ENCODE data around the gene PRDM13.
A peak's percentile ranks its signal among the peaks of the same experiment; 100 is the strongest.

PRDM13 gene

GRCh38 chr6:99606656-99607415, at the start of gene PRDM13:
PRDM13 (plus strand) TSS chr6:99606833; CDS start chr6:99607035, 202 bp downstream.
- TF ChIP-seq POLR2A (IDR thresholded peaks at IDR 0.05; ENCODE audit: low read length) (no peak), GATA1 (IDR thresholded peaks at IDR 0.05; ENCODE audit: low read depth, low read length) (no peak)
- DNase-seq: peak; percentile 24 to 32

GRCh38 chr6:99559057-99559456, 47.6 kb upstream of the PRDM13 start:
- TF ChIP-seq GATA1 (IDR thresholded peaks at IDR 0.05; ENCODE audit: low read depth, low read length): no peak
- no peak for DNase-seq

GRCh38 chr6:99560668-99561067, 46.0 kb upstream of the PRDM13 start:
- peak; percentile 17 to 44 for DNase-seq
- TF ChIP-seq GATA1 (IDR thresholded peaks at IDR 0.05; ENCODE audit: low read depth, low read length) (no peak), POLR2A (IDR thresholded peaks at IDR 0.05; ENCODE audit: low read length) (no peak)

DNA sequence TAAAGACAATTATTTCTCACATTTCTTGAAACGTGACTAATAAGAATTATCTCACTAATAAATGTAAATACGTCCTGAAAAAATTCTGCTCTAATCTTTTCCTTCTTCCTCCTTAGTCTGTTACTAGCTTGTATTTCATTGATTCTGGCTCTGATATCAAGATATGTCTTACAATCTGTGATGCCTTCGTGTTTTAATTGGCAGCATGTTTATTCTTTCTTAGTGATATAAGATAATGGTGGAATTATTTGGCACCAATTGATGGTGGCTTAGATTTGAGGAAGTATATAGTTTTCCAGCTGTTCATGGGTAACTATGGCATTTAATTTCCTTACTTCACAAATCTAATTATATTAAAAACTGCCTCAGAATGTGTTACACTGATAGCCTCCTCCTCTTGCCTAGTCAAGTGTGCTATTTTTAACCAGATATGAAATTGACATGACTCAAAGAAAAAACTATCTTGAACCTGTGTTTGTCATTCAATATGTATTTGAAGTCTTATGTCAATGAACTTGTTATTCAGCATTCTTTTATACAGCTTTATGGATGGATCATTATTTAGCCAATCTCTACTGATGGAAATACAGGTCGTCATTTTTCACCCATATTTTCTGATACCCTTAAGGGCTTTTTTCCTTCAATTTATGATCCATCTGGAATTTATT, 43.4 kb upstream of the PRDM13 start:
- TF ChIP-seq POLR2A (IDR thresholded peaks at IDR 0.05; ENCODE audit: low read length) (no peak), GATA1 (IDR thresholded peaks at IDR 0.05; ENCODE audit: low read depth, low read length) (no peak)
- DNase-seq: no peak

GRCh38 chr6:99568103-99568933, 38.3 kb upstream of the PRDM13 start, which contains the start of gene CCNC:
CCNC (minus strand) TSS chr6:99568660; CDS start chr6:99568527, 133 bp downstream.
- peak; percentile 92 to 94 for DNase-seq
- TF ChIP-seq POLR2A (IDR thresholded peaks at IDR 0.05; ENCODE audit: low read length) (peak; percentile 86), GATA1 (IDR thresholded peaks at IDR 0.05; ENCODE audit: low read depth, low read length) (no peak)

DNA sequence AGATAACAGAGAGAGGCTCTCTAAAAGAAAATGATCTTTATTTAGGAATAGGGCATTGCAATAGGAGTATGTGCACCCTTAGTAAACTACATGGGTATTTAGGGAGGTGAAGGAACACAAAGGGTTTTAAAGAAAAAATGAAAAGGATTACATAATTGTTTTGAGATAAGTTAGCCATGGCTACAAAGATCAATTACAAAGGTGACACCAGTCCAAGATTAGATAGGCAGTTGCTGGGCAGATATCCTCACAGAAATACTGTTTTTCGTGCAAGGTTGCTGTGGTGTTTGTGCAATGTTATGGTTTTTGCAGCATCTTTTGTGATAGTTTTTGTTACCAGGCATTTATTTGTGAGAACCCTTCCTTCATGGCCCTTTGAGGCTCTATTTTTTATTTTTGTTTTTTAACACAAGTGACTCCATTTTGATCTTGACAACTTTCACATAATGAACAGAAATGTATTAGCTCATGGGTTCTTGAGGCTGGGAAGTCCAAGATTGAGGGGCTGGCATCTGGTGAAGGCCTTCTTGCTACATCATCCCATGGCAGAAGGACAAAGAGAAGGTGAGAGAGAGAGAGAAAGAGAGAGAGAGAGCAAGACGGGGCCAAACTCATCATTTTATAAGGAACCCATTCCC, 32.5 kb upstream of the PRDM13 start:
- TF ChIP-seq GATA1 (IDR thresholded peaks at IDR 0.05; ENCODE audit: low read depth, low read length): no peak
- TF ChIP-seq POLR2A (IDR thresholded peaks at IDR 0.05; ENCODE audit: low read length): no peak
- DNase-seq: no peak

DNA sequence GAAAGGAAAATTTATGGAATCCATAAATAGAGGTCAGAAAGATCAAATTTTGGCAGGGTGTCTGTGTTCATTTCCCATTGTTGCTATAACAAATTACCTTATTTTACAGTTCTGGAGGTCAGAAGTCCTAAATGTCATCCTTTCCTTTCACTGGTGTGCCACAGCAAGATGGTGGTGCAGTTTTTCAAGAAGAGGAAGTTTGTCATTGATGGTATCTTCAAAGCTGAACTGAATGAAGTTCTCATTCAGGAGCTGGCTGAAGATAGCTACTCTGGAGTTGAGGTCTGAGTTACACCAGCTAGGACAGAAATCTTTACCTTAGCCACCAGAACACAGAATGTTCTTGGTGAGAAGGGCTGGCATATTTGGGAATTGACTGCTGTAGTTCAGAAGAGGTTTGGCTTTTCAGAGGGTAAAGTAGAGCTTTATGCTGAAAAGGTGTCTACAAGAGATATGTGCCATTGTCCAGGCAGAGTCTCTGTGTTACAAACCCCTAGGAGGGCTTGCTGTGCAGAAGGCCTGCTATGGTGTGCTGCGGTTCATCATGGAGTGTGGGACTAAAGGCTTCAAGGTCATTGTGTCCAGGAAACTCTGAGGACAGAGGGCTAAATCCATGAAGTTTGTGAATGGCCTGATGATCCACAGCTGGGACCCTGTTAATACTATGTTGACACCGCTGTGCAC, 30.9 kb upstream of the PRDM13 start:
- no peak for DNase-seq
- TF ChIP-seq POLR2A (IDR thresholded peaks at IDR 0.05; ENCODE audit: low read length) (no peak), GATA1 (IDR thresholded peaks at IDR 0.05; ENCODE audit: low read depth, low read length) (no peak)

DNA sequence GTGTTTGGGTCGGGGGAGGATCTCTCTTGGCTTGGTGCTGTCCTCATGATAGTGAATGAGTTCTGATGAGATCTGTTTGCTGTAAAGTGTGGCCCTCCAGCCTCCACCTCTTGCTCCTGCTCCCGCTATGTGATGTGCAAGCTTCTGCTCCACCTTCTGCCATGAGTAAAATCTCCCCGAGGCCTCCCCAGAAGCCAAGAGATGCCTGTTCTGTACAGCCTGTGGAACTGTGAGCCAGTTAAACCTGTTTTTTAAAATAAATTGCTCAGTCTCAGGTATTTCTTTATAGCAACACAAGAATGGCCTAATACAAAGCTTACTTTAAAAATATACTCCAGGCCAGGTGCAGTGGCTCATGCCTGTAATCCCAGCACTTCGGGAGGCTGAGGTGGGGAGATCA, 26.9 kb upstream of the PRDM13 start:
- TF ChIP-seq GATA1 (IDR thresholded peaks at IDR 0.05; ENCODE audit: low read depth, low read length) (no peak), POLR2A (IDR thresholded peaks at IDR 0.05; ENCODE audit: low read length) (no peak)
- DNase-seq: no peak

GRCh38 chr6:99587792-99588191, 18.8 kb upstream of the PRDM13 start:
- DNase-seq: no peak
- TF ChIP-seq GATA1 (IDR thresholded peaks at IDR 0.05; ENCODE audit: low read depth, low read length) (no peak), POLR2A (IDR thresholded peaks at IDR 0.05; ENCODE audit: low read length) (no peak)

GRCh38 chr6:99588618-99589289, 17.9 kb upstream of the PRDM13 start:
- peak; percentile 60 to 65 for DNase-seq
- TF ChIP-seq GATA1 (IDR thresholded peaks at IDR 0.05; ENCODE audit: low read depth, low read length): no peak
- no peak for TF ChIP-seq POLR2A (IDR thresholded peaks at IDR 0.05; ENCODE audit: low read length)

GRCh38 chr6:99589290-99589672, 17.4 kb upstream of the PRDM13 start:
- no peak for DNase-seq
- TF ChIP-seq POLR2A (IDR thresholded peaks at IDR 0.05; ENCODE audit: low read length) (no peak), GATA1 (IDR thresholded peaks at IDR 0.05; ENCODE audit: low read depth, low read length) (no peak)

DNA sequence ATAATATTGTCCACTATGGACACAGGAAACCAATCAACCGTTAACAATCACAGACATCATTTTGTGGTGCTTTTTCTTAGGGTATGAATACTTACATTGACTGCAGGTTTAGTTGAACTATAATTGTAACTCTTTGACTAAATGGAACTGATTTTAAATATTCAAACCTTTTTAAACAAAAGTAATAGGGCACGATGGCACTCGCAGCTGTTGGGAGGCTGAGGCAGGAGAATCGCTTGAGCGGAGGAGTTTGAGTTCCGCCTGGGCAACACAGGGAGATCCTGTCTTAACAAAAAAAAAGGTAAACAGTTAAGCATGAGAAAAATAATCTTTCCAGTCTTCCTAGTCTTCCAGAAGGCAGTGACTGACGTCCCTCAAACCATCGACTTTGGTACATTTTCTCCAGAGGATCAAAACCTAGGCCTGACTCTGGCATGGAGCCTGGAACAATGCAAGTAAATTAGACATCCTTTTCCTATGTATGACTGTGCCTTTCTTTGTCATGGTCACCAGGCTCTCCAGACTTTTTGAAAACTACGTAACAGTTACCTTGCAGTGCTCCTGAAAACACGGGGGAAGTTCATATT, 16.6 kb upstream of the PRDM13 start:
- no peak for TF ChIP-seq POLR2A (IDR thresholded peaks at IDR 0.05; ENCODE audit: low read length)
- TF ChIP-seq GATA1 (IDR thresholded peaks at IDR 0.05; ENCODE audit: low read depth, low read length): no peak
- no peak for DNase-seq

Measured in erythroblast (primary cell).